HFFc6 (cell line): ENCODE data around the gene MOK. TPM values are rescaled to one million over a fixed set of nuclear protein-coding genes. Genes with fewer than 3 reads are reported as not detected.

ENCODE experiments used
- DNase-seq: peaks from one replicate; pipeline ENCODE4 v3.0.0-alpha.2; 2018
- H3K27ac Mint-ChIP-seq: 2 replicates; pipeline ENCODE4 v1.8.0; 2020; ENCODE audit warnings: mild to moderate bottlenecking, mixed read lengths
- H3K27me3 Mint-ChIP-seq: 2 replicates; pipeline ENCODE4 v1.8.0; 2021; ENCODE audit warnings: mild to moderate bottlenecking, moderate library complexity, mixed read lengths; ENCODE audit not compliant: insufficient read depth
- H3K36me3 Mint-ChIP-seq: 2 replicates; pipeline ENCODE4 v1.8.0; 2021; ENCODE audit warnings: low read depth, mixed read lengths
- H3K4me1 Mint-ChIP-seq: 2 replicates; pipeline ENCODE4 v1.8.0; 2020; ENCODE audit warnings: low read depth, mixed read lengths
- H3K4me3 Mint-ChIP-seq: 2 replicates; pipeline ENCODE4 v1.8.0; 2020; ENCODE audit warnings: mild to moderate bottlenecking, moderate library complexity, mixed read lengths
- H3K9me3 Mint-ChIP-seq: 2 replicates; pipeline ENCODE4 v1.8.0; 2020; ENCODE audit warnings: mild to moderate bottlenecking, mixed read lengths
- CTCF ChIP-seq: fragments of 200-600 bp; sonication (generic); IDR thresholded peaks from 2 replicates; pipeline ENCODE4 v1.5.0; 2021; ENCODE audit warnings: antibody characterized with exemption, mild to moderate bottlenecking
- total RNA-seq, 6 experiments: library from RNA; stranded (reverse); fragmentation: NEBNext Ultra II Directional; extraction: Animal tissue kit (Norgen Biotek cat#: 25700); gene quantifications; 2 replicates in 1 of 6; 3 replicates in 5 of 6; pipeline ENCODE4 v1.2.3, GENCODE V29; 2021

MOK gene
- total RNA-seq, 6 experiments from 2014 or later = 11.5 to 18.7 (median 14.8) TPM

- no peak overlapping the region for H3K4me3 Mint-ChIP-seq
These were observed 103.2 kb downstream of the MOK start for GRCh38 chr14:102201776-102202175.

GRCh38 chr14:102201353-102201738, 103.6 kb downstream of the MOK start:
- H3K4me3 Mint-ChIP-seq = no peak overlapping the region
- no peak for TF ChIP-seq CTCF
- no peak overlapping the region for H3K27ac Mint-ChIP-seq
- H3K9me3 Mint-ChIP-seq = no peaks in the 10 kb centered on the region
- peaks cover 10% of the 10 kb centered on the region for H3K4me1 Mint-ChIP-seq
- no peaks in the 10 kb centered on the region; the same call in 1 of the 2 replicates for H3K27me3 Mint-ChIP-seq
- DNase-seq = no peak
- peaks cover 21% of the 10 kb centered on the region for H3K36me3 Mint-ChIP-seq

More at GRCh38 chr14:102201776-102202175, 103.2 kb downstream of the MOK start:
- Mint-ChIP-seq H3K27ac (peak overlapping the region; percentile 17; the same call in 1 of the 2 replicates), H3K27me3 (no peaks in the 10 kb centered on the region; the same call in 1 of the 2 replicates), H3K36me3 (peaks cover 24% of the 10 kb centered on the region), H3K4me1 (peaks cover 5% of the 10 kb centered on the region), H3K9me3 (no peaks in the 10 kb centered on the region)
- DNase-seq = no peak
- TF ChIP-seq CTCF = no peak

- Mint-ChIP-seq H3K4me3 (no peak overlapping the region), H3K4me1 (peaks cover 15% of the 10 kb centered on the region), H3K36me3 (peaks cover 20% of the 10 kb centered on the region), H3K27me3 (no peaks in the 10 kb centered on the region; the same call in 1 of the 2 replicates), H3K27ac (no peak overlapping the region), H3K9me3 (no peaks in the 10 kb centered on the region)
- TF ChIP-seq CTCF = no peak
- DNase-seq = no peak
These were observed 104.1 kb downstream of the MOK start for GRCh38 chr14:102200690-102201352.

GRCh38 chr14:102197317-102197853, 107.6 kb downstream of the MOK start:
- Mint-ChIP-seq H3K27me3 (no peaks in the 10 kb centered on the region; the same call in 1 of the 2 replicates), H3K9me3 (no peaks in the 10 kb centered on the region), H3K4me3 (no peak overlapping the region), H3K27ac (peak overlapping the region; percentile 18; the same call in 1 of the 2 replicates), H3K4me1 (peaks cover 34% of the 10 kb centered on the region), H3K36me3 (peaks cover 15% of the 10 kb centered on the region)
- no peak for DNase-seq
- no peak for TF ChIP-seq CTCF

GRCh38 chr14:102196902-102197230, 108.1 kb downstream of the MOK start:
- TF ChIP-seq CTCF = no peak
- Mint-ChIP-seq H3K36me3 (peaks cover 15% of the 10 kb centered on the region), H3K4me1 (peaks cover 34% of the 10 kb centered on the region), H3K9me3 (no peaks in the 10 kb centered on the region), H3K27ac (peak overlapping the region; percentile 18; the same call in 1 of the 2 replicates), H3K27me3 (no peaks in the 10 kb centered on the region; the same call in 1 of the 2 replicates), H3K4me3 (no peak overlapping the region)
- no peak for DNase-seq
